ENCODE results near the gene MFAP5.

MFAP5 gene

DNA sequence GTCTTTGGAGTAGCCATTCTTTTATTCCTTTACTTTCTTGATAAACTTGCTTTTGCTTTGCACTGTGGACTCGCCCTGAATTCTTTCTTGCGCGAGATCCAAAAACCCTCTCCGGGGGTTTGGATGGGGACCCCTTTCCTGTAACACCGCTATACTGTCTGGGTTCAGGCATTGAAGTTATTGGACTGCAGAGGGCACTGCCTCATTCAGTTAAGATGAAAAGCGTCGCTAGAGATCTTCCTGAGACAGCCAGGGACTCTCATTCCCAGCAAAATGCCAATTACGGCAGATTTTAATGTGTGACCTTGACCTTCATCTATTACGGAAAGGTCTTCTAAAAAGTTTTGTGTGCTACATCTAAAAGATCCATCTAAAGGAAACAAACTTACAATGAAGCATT lies 17.9 kb upstream of the MFAP5 start:
- DNase-seq: no peak
- in situ Hi-C loops (cut with MboI; ENCODE audit: low pct_unique_long_range_greater_than_20kb, low sequenced_read_pairs): loop anchor here (25.0 kb wide), 1 partner anchor 207 kb away; no protein-coding TSS in a partner anchor

DNA sequence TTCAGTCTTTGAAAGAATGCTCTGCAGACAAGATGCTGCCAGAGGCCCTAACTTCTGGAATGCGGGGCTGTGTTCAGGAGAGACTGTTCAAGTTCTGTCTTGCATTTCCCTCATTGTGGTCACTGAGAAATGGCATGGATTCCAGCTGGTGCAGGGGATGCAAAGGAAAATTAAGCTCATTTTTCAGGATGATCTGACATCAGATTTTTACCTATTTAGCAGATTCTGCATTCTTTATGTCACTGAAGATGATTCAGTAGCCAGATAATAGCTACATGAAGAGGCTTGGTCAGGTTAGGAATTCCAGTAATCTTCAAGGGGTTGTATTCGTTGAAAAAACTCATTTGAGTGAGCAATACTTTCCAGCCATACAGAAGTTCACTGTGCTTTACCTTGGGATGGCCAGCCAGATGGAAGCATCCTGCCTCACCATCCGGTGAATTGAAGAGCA lies 16.1 kb upstream of the MFAP5 start:
- in situ Hi-C loops (cut with MboI; ENCODE audit: low pct_unique_long_range_greater_than_20kb, low sequenced_read_pairs): loop anchor here (25.0 kb wide), 1 partner anchor 209 kb away; no protein-coding TSS in a partner anchor
- DNase-seq: no peak

DNA sequence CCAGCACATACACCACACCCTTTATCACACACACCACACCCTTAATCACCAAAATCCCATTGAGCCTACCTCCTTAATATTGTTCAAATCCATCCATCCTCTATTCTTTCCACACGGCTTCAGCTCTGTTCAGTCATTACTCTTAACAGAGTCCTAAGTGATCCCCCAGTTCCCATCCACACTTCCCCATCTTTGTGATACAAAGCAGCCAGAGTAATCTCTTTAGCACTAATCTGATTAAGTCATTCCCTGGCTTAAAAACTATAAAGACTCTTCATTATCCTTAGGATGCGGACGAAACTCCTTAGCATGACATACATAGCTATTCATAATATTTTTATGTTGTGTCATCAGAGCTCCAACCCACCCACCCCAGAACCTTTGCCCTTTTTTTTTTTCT lies 14.7 kb upstream of the MFAP5 start:
- DNase-seq: no peak
- in situ Hi-C loops (cut with MboI; ENCODE audit: low pct_unique_long_range_greater_than_20kb, low sequenced_read_pairs): loop anchor here (25.0 kb wide), 1 partner anchor 210 kb away; no protein-coding TSS in a partner anchor

DNA sequence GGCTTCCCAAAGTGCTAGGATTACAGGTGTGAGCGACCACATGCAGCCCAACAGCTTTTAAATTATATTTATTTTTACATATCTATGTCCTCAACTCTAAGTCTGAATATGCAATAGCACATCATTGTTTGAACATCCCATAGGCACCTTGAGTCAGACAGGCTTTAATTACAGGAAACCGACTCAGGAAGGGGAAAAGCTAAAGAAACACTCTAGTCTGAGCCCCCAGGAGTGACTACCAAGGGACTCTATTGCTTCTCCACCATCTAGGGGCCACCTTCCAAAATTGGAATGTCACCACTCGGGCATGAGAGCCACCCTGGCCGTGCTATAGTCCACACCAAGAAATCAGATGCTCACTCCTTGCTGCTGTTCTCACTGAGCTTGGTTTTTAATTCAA lies 14.0 kb upstream of the MFAP5 start:
- no peak for DNase-seq
- in situ Hi-C loops (cut with MboI; ENCODE audit: low pct_unique_long_range_greater_than_20kb, low sequenced_read_pairs): loop anchor here (25.0 kb wide), 1 partner anchor 211 kb away; no protein-coding TSS in a partner anchor

DNA sequence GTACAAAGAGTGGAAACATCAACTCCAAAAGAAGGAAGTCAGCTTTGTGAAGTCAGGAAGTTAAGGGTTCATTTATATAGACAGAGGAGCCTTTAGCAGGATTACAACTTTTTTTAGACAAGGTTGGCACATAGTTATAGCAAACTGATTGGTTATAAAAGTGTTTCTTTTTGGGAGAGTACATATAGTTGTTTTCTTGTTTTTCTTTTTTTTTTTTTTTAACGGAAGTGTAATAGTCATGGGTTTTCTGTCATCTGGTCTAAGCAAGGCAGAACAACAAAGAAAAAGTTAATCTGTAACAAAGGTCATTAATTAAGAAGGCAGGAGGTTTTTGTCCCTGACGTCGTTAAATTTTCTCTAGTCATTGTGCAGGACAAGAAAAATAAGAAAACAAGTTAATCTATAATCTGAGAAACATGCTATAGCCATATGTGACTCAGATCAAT lies 13.0 kb upstream of the MFAP5 start:
- in situ Hi-C loops (cut with MboI; ENCODE audit: low pct_unique_long_range_greater_than_20kb, low sequenced_read_pairs): loop anchor here (25.0 kb wide), 1 partner anchor 212 kb away; no protein-coding TSS in a partner anchor
- peak; percentile 29 for DNase-seq

DNA sequence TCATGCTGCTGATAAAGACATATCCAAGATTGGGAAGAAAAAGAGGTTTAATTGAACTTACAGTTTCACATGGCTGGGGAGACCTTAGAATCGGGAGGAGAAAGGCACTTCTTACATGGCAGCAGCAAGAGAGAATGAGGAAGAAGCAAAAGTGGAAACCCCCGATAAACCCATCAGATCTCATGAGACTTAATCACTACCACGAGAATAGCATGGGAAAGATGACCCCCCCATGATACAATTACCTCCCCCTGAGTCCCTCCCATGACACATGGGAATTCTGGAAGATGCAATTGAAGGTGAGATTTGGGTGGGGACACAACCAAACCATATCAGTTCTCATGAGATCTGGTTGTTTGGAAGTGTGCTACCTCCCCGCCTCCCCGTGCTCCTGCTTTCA lies 9.8 kb upstream of the MFAP5 start:
- DNase-seq: no peak
- in situ Hi-C loops (cut with MboI; ENCODE audit: low pct_unique_long_range_greater_than_20kb, low sequenced_read_pairs): loop anchor here (25.0 kb wide), 1 partner anchor 365 kb away; no protein-coding TSS in a partner anchor

DNA sequence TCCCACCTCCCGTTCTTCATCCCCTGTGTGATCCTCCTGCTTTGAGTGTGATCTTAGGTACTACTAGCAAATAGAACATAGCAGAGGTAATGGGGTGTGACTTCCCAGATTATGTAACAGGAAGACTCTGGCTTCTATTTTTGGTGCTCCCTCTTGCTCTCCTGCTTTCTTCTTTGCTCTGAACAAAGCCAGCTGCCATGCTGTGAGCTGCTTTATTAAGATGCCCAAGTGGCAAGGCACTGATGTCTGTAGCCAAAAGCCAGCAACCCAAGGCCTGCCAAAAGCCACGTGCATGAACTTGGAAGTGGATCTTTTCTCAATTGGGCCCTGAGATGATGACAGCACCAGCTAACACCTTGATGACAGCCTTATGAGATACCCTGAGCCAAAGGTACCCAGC lies 5.8 kb upstream of the MFAP5 start:
- in situ Hi-C loops (cut with MboI; ENCODE audit: low pct_unique_long_range_greater_than_20kb, low sequenced_read_pairs): loop anchor here (25.0 kb wide), 1 partner anchor 369 kb away; no protein-coding TSS in a partner anchor
- DNase-seq: no peak

DNA sequence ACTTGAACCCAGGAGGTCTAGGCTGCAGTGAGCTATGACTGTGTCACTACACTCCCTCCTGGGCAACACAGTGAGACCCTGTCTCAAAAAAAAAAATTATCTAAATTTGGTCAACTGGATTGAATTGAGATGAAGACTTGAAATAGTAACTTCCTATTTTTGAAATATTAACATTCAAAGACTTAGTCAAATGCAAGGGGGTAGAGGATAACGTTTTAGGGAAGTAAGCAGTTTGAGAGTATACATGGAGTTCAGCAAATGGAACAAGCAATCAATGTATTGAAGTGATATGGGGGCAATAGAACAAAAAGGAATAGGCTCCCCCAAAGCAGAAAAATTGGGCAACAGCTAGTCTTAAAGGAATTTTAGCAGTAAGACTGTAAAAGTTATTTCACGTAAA lies 4.6 kb upstream of the MFAP5 start:
- DNase-seq: peak; percentile 34
- in situ Hi-C loops (cut with MboI; ENCODE audit: low pct_unique_long_range_greater_than_20kb, low sequenced_read_pairs): loop anchor here (25.0 kb wide), 1 partner anchor 370 kb away; no protein-coding TSS in a partner anchor

DNA sequence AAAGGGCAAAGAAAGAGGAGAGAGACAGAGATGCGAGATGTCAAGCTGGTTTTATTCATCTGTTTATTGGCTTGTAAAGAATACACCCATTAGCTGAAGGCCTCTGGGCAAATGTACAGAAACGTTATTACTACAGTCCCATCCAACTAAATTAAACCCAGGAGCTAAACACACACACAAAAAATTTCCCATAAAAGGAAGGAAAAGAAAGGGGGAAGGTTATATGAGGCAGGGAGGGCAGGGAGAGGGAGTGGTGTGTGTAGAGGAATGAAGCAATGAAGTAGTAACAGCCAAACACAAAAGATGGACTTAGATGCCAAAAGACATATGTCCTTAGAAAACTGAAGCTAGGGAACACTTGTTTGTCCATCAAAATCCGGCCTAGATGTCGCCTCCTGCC lies 3.1 kb upstream of the MFAP5 start:
- in situ Hi-C loops (cut with MboI; ENCODE audit: low pct_unique_long_range_greater_than_20kb, low sequenced_read_pairs): loop anchor here (25.0 kb wide), 1 partner anchor 372 kb away; no protein-coding TSS in a partner anchor
- no peak for DNase-seq

DNA sequence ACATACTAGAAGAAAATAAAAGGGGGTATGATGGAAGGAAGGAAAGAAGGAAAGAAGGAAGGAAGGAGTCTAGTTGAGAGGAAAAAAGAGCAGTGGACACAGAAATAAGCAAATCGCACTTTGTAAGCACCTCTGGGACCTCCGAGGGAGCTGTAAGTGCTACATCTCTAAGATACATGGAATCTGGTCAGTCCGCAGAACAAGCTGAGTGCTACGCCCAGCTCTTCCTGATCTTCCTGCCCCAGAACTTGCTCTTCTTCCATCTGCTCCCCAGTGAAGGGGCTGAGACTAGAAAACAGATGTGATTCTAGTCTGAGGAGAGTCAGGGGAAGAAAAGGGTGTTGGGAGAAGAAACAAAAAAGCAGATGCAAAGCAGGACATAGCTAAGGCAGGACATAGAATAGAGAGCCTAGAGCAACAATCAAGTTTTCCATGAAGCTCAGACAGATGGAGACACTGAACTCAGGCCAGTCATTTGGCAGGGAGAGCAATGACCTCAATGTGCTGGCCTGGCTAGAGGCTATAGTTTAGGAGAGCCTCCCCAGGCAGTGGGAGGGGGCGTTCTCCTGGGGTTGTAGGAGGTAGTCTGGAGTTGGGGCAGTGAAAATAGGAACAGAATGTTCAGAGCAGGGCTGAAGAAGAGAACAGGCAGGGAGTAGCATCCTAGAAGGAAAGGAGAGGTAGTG lies 1.7 kb upstream of the MFAP5 start:
- in situ Hi-C loops (cut with MboI; ENCODE audit: low pct_unique_long_range_greater_than_20kb, low sequenced_read_pairs): loop anchor here (25.0 kb wide), 1 partner anchor 373 kb away; no protein-coding TSS in a partner anchor
- DNase-seq: no peak

DNA sequence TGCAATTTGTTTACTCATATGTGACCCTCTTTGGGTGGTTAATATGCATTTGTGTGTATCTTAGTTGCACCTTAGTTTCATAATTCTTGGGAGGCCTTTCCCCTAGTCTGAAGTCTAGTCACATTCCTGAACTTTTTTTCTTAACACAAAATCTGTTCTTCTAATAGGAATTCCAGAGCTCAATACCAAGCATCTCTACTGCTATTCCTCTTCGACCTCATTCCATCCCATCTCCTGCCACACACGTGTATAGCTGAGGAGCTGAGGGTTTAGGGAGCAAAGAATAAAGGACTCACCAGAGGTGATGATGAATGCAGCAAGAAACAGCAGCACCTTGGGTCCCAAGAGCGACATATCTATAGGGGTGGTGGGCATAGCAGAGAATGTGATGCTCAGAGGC lies 875 bp downstream of the MFAP5 start:
- no peak for DNase-seq
- in situ Hi-C loops (cut with MboI; ENCODE audit: low pct_unique_long_range_greater_than_20kb, low sequenced_read_pairs): loop anchor here (25.0 kb wide), 1 partner anchor 376 kb away; no protein-coding TSS in a partner anchor

DNA sequence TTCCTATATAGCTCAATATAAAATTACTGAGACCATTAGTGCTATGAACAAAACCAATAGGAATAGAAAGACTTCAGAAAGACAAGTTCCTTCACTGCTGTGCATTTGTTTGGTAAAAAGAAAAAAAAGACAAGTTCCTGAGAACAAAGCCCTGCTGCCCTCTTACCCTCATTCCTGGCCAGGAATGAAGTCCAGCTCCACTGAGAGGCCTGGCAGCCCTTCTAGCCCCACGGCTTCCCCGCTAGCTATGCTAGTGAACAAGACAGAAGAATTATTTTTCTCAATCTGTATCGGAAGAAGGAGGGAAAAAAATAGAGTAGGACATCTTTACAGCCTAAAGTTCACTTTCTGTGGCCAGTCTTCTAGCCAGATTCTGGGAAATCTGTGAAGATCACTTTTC lies 1.6 kb downstream of the MFAP5 start:
- in situ Hi-C loops (cut with MboI; ENCODE audit: low pct_unique_long_range_greater_than_20kb, low sequenced_read_pairs): loop anchor here (25.0 kb wide), 1 partner anchor 376 kb away; no protein-coding TSS in a partner anchor
- no peak for DNase-seq

DNA sequence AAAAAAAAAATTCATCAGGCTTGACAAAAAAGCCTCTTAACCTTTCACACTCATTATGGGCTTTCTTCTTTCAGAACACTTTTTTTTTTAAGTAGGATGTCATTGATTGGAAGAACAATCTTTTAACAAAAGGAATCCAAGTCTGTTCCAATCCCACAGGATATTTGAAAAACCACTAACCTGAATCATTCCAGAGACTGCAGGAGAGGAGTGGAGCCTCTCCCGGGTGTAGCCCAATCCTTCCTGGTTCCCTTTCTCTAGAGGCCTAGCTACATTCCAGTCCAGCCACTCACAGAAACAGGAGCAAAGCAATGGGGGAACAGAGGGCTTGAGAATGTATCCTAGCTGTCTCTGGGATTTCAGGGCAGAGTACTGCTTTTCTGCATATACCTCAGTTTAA lies 4.3 kb downstream of the MFAP5 start:
- in situ Hi-C loops (cut with MboI; ENCODE audit: low pct_unique_long_range_greater_than_20kb, low sequenced_read_pairs): loop anchor here (25.0 kb wide), 1 partner anchor 379 kb away; no protein-coding TSS in a partner anchor

DNA sequence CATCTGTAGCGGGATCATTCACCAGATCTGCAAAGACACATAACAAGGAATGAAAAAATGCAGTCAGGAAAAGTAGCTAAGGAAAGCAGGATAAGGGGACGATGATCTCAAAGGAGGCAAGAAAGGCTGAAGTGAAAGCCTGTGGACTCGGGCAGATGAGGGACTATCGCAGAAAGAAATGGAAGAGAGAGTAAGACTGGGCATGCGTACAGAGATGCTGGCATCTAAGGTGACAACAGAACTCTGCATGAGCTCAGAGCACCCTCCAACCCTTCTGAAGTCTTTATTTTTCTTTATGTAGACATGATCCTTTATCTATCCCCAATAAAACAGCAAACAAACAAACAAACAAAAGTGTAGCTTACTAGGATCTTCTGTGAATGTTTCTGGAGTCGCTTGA lies 7.2 kb downstream of the MFAP5 start:
- in situ Hi-C loops (cut with MboI; ENCODE audit: low pct_unique_long_range_greater_than_20kb, low sequenced_read_pairs): loop anchor here (25.0 kb wide), 1 partner anchor 382 kb away; no protein-coding TSS in a partner anchor
- no peak for DNase-seq

More for the DNA sequence above, 4.3 kb downstream of the MFAP5 start:
- no peak for DNase-seq

DNA sequence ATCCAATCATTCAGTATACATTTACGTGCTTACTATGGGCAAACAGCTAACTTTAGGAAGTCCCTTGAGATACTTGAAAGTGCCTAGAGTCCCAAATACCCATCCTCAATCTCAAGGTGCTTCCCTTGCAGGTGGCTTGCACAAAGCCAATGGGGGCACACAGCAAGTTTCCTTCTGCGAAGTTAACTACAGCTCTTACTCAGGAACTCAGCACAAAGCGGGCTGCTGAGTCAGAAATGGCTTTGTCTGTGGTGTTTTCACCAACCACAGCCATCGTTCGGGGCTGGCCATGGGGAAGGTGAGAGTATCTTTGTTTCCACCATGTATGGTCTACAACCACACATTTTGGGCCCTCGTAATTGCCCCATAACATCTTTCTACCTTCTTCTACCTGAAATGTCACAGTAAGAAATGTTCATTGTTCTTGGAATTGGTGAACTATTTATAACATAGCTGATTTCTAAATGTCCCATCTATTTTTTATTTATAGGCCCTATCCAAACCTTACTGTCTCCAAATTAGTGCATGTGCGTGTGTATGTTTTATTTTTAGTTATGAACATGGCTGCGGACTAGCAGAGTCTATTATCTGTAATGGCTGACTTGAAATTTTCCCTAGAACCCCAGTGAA lies 13.9 kb downstream of the MFAP5 start:
- in situ Hi-C loops (cut with MboI; ENCODE audit: low pct_unique_long_range_greater_than_20kb, low sequenced_read_pairs): no loop called here
- DNase-seq: no peak

DNA sequence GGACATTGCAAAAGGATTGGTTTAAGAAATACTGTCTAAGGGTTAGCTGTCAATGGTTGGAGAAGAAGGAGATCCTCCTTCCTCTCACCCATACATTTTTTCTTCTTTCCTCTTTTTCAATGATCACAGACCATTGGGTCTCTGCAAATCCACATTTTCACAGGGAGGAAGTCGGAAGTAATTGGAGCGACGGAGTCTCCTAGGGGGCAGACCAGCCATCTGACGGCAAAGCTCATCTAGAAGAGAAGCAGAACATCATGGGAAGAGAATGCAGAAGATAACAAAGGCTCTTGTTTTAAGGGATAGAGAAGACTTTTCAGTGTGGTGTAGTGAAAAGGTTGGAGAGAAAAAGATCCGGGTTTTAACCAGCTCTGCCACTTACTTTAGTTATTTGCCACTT lies 14.7 kb downstream of the MFAP5 start:
- in situ Hi-C loops (cut with MboI; ENCODE audit: low pct_unique_long_range_greater_than_20kb, low sequenced_read_pairs): no loop called here

DNA sequence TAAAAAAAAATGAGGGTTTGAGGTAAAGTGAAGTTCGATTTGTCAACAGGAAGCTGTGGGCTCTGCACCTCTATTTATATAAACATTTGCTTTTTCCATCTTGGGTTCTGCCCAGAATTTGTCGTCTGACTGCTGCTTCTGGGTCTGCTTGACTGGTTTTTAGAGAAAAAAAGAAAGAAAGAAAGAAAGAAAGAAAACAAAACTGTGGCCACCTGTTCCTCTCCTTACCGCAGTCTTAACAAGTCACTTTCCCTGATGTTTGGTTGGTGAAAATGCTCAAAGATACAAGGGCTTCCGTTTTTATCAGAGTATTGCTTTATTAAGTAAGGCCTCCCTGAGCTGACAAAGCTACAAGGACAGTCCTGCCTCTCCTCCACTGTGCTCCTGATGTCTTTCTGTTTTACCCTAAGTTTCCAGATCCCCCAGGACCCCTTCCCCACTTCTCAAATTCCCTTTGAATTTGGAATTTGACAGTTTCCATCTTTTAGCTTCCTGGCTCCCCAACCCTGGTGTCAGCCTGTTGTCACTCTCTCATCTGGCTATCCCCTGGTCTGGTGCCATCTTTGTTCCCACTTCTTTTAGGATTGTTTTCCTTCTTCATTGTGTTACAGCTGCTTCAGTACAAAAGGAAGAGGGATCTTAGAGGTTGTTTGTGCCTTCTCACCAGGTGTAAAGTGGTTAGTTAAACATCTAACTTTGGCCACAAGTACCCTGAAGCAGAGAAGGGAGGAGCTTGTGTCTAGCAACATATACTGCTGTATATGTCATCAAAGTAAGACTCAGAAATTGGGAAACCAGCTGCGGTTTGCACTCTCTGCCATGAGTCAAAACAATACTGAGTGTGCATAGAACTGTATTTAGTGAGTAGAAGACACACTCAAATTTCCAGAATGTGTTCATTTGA lies 18.0 kb downstream of the MFAP5 start:
- DNase-seq: no peak
- in situ Hi-C loops (cut with MboI; ENCODE audit: low pct_unique_long_range_greater_than_20kb, low sequenced_read_pairs): no loop called here

More for the DNA sequence above, 14.7 kb downstream of the MFAP5 start:
- no peak for DNase-seq

DNA sequence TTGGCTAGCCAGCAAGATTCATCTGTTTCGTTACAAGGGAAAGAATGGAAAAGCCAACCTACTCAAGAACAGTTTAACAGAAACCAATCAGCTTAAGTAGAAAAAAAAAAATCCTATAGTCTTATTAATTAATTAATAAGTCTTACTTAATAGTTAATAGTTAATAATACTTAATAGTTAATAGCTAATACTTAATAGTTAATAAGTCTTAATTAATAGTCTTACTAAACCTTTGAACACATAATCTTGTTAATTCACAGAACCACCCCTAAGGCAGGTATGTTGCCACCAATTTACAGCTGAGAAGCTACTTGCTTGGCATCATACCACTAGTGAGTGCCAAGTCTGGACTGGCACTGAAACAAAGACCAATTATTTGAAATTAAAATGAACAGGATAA lies 19.9 kb downstream of the MFAP5 start:
- no peak for DNase-seq

DNA sequence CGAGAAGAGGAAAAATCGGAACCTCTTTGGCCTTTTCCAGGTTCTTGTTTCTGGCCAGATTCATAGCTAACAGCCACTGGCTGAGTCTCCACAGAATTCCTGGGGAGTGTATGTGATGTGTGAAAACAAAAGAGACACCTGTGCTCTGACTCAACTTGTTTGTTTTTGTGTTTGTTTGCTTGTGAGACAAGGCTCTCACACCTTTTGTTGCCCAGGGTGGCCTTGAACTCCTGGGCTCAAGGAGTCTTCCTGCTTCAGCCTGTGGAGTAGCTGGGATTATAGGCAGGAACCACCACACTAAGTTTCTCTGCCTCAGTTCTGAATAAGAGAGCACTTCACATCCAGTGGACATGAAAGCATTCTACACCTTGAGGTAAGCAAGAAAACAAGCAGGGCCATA lies 22.7 kb downstream of the MFAP5 start:
- no peak for DNase-seq
- in situ Hi-C loops (cut with MboI; ENCODE audit: low pct_unique_long_range_greater_than_20kb, low sequenced_read_pairs): no loop called here

More for the DNA sequence above, 19.9 kb downstream of the MFAP5 start:
- in situ Hi-C loops (cut with MboI; ENCODE audit: low pct_unique_long_range_greater_than_20kb, low sequenced_read_pairs): no loop called here

Data from KBM-7 (cell line).